ENCODE measurements around the gene MSRB3.

DNA sequence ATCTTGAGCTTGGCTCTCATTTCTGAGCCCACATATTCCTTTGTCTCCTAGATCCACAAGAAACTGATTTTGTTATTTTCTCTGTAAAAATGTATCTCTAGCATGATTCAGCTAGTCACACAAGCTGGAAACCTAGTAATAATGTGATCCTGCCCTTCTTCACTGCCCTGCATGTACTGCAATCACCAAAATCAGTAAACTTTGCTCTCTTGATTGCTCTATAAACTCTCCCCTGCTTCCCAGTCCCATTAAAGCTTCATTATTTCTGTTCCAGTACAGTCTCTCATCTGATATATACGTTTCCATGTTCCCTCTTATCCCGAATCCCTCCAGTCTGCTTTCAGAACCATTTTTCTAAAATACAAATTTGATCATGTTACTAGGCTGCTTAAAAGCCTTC is 166.5 kb downstream of the MSRB3 start:
- TF ChIP-seq POLR2A (IDR thresholded peaks at IDR 0.05) = no peak
- TF ChIP-seq, protein P1, sequence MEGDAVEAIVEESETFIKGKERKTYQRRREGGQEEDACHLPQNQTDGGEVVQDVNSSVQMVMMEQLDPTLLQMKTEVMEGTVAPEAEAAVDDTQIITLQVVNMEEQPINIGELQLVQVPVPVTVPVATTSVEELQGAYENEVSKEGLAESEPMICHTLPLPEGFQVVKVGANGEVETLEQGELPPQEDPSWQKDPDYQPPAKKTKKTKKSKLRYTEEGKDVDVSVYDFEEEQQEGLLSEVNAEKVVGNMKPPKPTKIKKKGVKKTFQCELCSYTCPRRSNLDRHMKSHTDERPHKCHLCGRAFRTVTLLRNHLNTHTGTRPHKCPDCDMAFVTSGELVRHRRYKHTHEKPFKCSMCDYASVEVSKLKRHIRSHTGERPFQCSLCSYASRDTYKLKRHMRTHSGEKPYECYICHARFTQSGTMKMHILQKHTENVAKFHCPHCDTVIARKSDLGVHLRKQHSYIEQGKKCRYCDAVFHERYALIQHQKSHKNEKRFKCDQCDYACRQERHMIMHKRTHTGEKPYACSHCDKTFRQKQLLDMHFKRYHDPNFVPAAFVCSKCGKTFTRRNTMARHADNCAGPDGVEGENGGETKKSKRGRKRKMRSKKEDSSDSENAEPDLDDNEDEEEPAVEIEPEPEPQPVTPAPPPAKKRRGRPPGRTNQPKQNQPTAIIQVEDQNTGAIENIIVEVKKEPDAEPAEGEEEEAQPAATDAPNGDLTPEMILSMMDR (IDR thresholded peaks at IDR 0.05) = no peak

All from body of pancreas (tissue), 4 donors.